Activated CD4-positive, alpha-beta T cell treated with anti-CD3 and anti-CD28 coated beads, Interleukin-2, amount 10 ng/mL, durations not matched to agents 24 days and 14 days (primary cell): ENCODE results near the gene LRRC8C. TPM values are rescaled to one million over a fixed set of nuclear protein-coding genes. Genes with fewer than 3 reads are reported as not detected.

Experiments used
- DNase-seq: peaks from one replicate; pipeline ENCODE4 v3.0.0; 2022
- H3K27ac Mint-ChIP-seq: one replicate; pipeline ENCODE4 v1.8.0; 2022; ENCODE audit warnings: mild to moderate bottlenecking, mixed read lengths
- H3K27me3 Mint-ChIP-seq: one replicate; pipeline ENCODE4 v1.8.0; 2022; ENCODE audit warnings: mixed read lengths
- H3K36me3 Mint-ChIP-seq: one replicate; pipeline ENCODE4 v1.8.0; 2022; ENCODE audit warnings: low read depth, mild to moderate bottlenecking, mixed read lengths
- H3K4me1 Mint-ChIP-seq: one replicate; pipeline ENCODE4 v1.8.0; 2021; ENCODE audit warnings: mixed read lengths
- H3K4me3 Mint-ChIP-seq: one replicate; pipeline ENCODE4 v1.8.0; 2022; ENCODE audit warnings: mild to moderate bottlenecking, moderate library complexity, mixed read lengths
- H3K9me3 Mint-ChIP-seq: one replicate; pipeline ENCODE4 v1.8.0; 2021; ENCODE audit warnings: mixed read lengths
- intact Hi-C: fragments of 100-400 bp; cut with micrococcal nuclease; formaldehyde crosslinking; loops from one replicate; pipeline ENCODE4 v1.15.1; 2023
- total RNA-seq: library from RNA; stranded (reverse); gene quantifications from 2 replicates; pipeline ENCODE4 v1.2.3, GENCODE V29; 2022

LRRC8C gene
- total RNA-seq, 1 donor from 2014 or later, result 74.0 TPM

GRCh38 chr1:89631816-89632656 lies 884 bp upstream of the LRRC8C start:
- Mint-ChIP-seq H3K4me3 (peak overlapping the region; percentile 96), H3K36me3 (peaks cover 30% of the 10 kb centered on the region), H3K27me3 (no peaks in the 10 kb centered on the region), H3K4me1 (peaks cover 59% of the 10 kb centered on the region), H3K9me3 (no peaks in the 10 kb centered on the region), H3K27ac (peak overlapping the region; percentile 92)
- peak; percentile 65 for DNase-seq
- intact Hi-C loops, result loop anchor here (1.0 to 2.0 kb wide), 6 partner anchors 20 to 363 kb away; partner anchors contain the start of gene ZNF326

- Mint-ChIP-seq H3K4me1 (peaks cover 64% of the 10 kb centered on the region), H3K4me3 (peak overlapping the region; percentile 96), H3K36me3 (peaks cover 38% of the 10 kb centered on the region), H3K27me3 (no peaks in the 10 kb centered on the region), H3K9me3 (no peaks in the 10 kb centered on the region), H3K27ac (peak overlapping the region; percentile 95)
- intact Hi-C loops, result loop anchor here (1.0 to 2.0 kb wide), 5 partner anchors 85 to 361 kb away; partner anchors contain the start of genes LRRC8B and ZNF326
- peak; percentile 90 for DNase-seq
These were observed 404 bp downstream of the LRRC8C start for GRCh38 chr1:89633248-89633799.

GRCh38 chr1:89633800-89634625 lies 1.1 kb downstream of the LRRC8C start:
- DNase-seq, result peak; percentile 76
- Mint-ChIP-seq H3K27me3 (no peaks in the 10 kb centered on the region), H3K9me3 (no peaks in the 10 kb centered on the region), H3K36me3 (peaks cover 37% of the 10 kb centered on the region), H3K4me1 (peaks cover 59% of the 10 kb centered on the region), H3K4me3 (peak overlapping the region; percentile 96), H3K27ac (peak overlapping the region; percentile 95)
- intact Hi-C loops, result loop anchor here (1.0 to 2.0 kb wide), 6 partner anchors 53 to 361 kb away; partner anchors contain the start of genes LRRC8B and ZNF326

- Mint-ChIP-seq H3K27me3 (no peaks in the 10 kb centered on the region), H3K36me3 (peaks cover 47% of the 10 kb centered on the region), H3K4me1 (peaks cover 52% of the 10 kb centered on the region), H3K27ac (peak overlapping the region; percentile 80), H3K9me3 (no peaks in the 10 kb centered on the region), H3K4me3 (peak overlapping the region; percentile 38)
- intact Hi-C loops, result loop anchor here (1.0 to 5.0 kb wide), 5 partner anchors 22 to 83 kb away; no protein-coding TSS in a partner anchor
- DNase-seq, result no peak
These were observed 3.2 kb downstream of the LRRC8C start for GRCh38 chr1:89635825-89636815.

- Mint-ChIP-seq H3K27ac (peak overlapping the region; percentile 56), H3K27me3 (no peaks in the 10 kb centered on the region), H3K4me1 (peaks cover 51% of the 10 kb centered on the region), H3K9me3 (no peaks in the 10 kb centered on the region), H3K36me3 (peaks cover 55% of the 10 kb centered on the region), H3K4me3 (peak overlapping the region; percentile 51)
- DNase-seq, result no peak
- intact Hi-C loops, result loop anchor here (2.0 to 5.0 kb wide), 2 partner anchors 35 to 65 kb away; no protein-coding TSS in a partner anchor
These were observed 4.6 kb downstream of the LRRC8C start for GRCh38 chr1:89637496-89637895.

- peaks cover 61% of the 10 kb centered on the region for H3K4me1 Mint-ChIP-seq
- intact Hi-C loops, result no loop called here
- no peaks in the 10 kb centered on the region for H3K27me3 Mint-ChIP-seq
- peaks cover 9% of the 10 kb centered on the region for H3K9me3 Mint-ChIP-seq
- H3K27ac Mint-ChIP-seq, result no peak overlapping the region
- peaks cover 64% of the 10 kb centered on the region for H3K36me3 Mint-ChIP-seq
- H3K4me3 Mint-ChIP-seq, result no peak overlapping the region
- DNase-seq, result no peak
These were observed 7.5 kb downstream of the LRRC8C start for GRCh38 chr1:89640440-89640839.

GRCh38 chr1:89641781-89642180 lies 8.9 kb downstream of the LRRC8C start:
- H3K27ac Mint-ChIP-seq, result peak overlapping the region; percentile 49
- no peak for DNase-seq
- H3K36me3 Mint-ChIP-seq, result peaks cover 67% of the 10 kb centered on the region
- peaks cover 50% of the 10 kb centered on the region for H3K4me1 Mint-ChIP-seq
- H3K27me3 Mint-ChIP-seq, result no peaks in the 10 kb centered on the region
- H3K4me3 Mint-ChIP-seq, result no peak overlapping the region
- H3K9me3 Mint-ChIP-seq, result peaks cover 9% of the 10 kb centered on the region
- intact Hi-C loops, result no loop called here

GRCh38 chr1:89643577-89643976 lies 10.7 kb downstream of the LRRC8C start:
- Mint-ChIP-seq H3K9me3 (peaks cover 9% of the 10 kb centered on the region), H3K36me3 (peaks cover 63% of the 10 kb centered on the region), H3K27me3 (no peaks in the 10 kb centered on the region), H3K4me3 (no peak overlapping the region), H3K4me1 (peaks cover 42% of the 10 kb centered on the region), H3K27ac (peak overlapping the region; percentile 29)
- no peak for DNase-seq
- intact Hi-C loops, result no loop called here

- H3K9me3 Mint-ChIP-seq, result peaks cover 9% of the 10 kb centered on the region
- H3K36me3 Mint-ChIP-seq, result peaks cover 63% of the 10 kb centered on the region
- no peak for DNase-seq
- H3K27me3 Mint-ChIP-seq, result no peaks in the 10 kb centered on the region
- H3K4me3 Mint-ChIP-seq, result no peak overlapping the region
- H3K27ac Mint-ChIP-seq, result no peak overlapping the region
- intact Hi-C loops, result no loop called here
- peaks cover 43% of the 10 kb centered on the region for H3K4me1 Mint-ChIP-seq
These were observed 11.3 kb downstream of the LRRC8C start for GRCh38 chr1:89644119-89644814.

GRCh38 chr1:89646259-89646658 lies 13.3 kb downstream of the LRRC8C start:
- Mint-ChIP-seq H3K27ac (no peak overlapping the region), H3K9me3 (peaks cover 9% of the 10 kb centered on the region), H3K27me3 (no peaks in the 10 kb centered on the region), H3K4me1 (peaks cover 49% of the 10 kb centered on the region), H3K36me3 (peaks cover 64% of the 10 kb centered on the region), H3K4me3 (no peak overlapping the region)
- intact Hi-C loops, result no loop called here
- no peak for DNase-seq

- no peaks in the 10 kb centered on the region for H3K27me3 Mint-ChIP-seq
- peaks cover 55% of the 10 kb centered on the region for H3K4me1 Mint-ChIP-seq
- peaks cover 14% of the 10 kb centered on the region for H3K9me3 Mint-ChIP-seq
- H3K36me3 Mint-ChIP-seq, result peaks cover 62% of the 10 kb centered on the region
- peak overlapping the region; percentile 2 for H3K4me3 Mint-ChIP-seq
- intact Hi-C loops, result no loop called here
- DNase-seq, result no peak
- H3K27ac Mint-ChIP-seq, result peak overlapping the region; percentile 20
These were observed 16.9 kb downstream of the LRRC8C start for GRCh38 chr1:89649783-89650182.

GRCh38 chr1:89652373-89652772 lies 19.5 kb downstream of the LRRC8C start:
- no peak for DNase-seq
- Mint-ChIP-seq H3K9me3 (peaks cover 7% of the 10 kb centered on the region), H3K36me3 (peaks cover 54% of the 10 kb centered on the region), H3K27ac (peak overlapping the region; percentile 78), H3K4me3 (peak overlapping the region; percentile 17), H3K4me1 (peaks cover 69% of the 10 kb centered on the region), H3K27me3 (no peaks in the 10 kb centered on the region)
- intact Hi-C loops, result no loop called here
